Amniotic stem cell (primary cell): Measurements from ENCODE around the gene LSM14B.

Source experiments
- DNase-seq: peaks from one replicate; lab custom pipeline; 2025; lab: John Stamatoyannopoulos, UW

LSM14B gene

GRCh38 chr20:62183426-62184142, 61.3 kb downstream of the LSM14B start:
- no peak for DNase-seq
